NOMO-1 treated with DMSO at 0.1 percent for 48 hours (cell line): ENCODE measurements around the gene ICAM1.

Source experiments
- DNase-seq: peaks from one replicate; lab custom pipeline; 2025; ENCODE audit not compliant: unreplicated experiment; lab: John Stamatoyannopoulos, UW

ICAM1 gene

DNA sequence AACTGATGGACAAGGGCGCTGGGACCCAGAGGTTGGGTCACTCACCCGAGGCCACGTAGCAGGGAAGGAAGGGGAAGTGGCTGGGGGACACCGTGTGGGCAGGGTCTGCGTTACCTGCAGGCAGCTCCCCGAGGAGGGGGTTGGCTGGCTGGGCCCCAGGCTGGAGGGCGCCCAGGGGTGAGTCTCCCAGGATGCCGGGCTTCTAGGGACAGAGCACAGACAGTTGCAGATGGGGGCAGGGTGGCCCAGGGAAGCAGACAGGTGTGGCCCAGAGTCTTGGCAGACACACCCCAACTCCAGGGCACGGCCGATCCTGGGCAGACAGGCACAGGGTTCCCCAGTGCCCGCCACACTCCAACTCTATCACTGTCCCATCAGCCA is 50.5 kb downstream of the ICAM1 start:
- DNase-seq = no peak

GRCh38 chr19:10321874-10322835 is 51.2 kb downstream of the ICAM1 start:
- no peak for DNase-seq

DNA sequence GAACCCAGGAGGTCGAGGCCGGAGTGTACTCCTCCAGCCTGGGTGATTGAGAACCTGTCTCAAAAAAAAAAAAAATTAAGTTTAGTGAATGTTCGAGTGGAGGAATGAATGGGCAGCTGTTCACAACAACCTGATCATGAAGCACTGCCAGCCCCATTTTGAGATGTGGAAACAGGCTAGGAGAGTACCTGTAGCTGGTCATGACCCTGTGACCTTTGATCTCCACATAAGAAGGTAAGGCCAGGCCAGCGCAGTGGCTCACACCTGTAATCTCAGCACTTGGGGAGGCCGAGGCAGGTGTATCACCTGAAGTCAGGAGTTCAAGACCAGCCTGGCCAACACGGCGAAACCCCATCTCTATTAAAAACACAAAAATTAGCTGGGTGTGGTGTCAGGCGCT is 54.8 kb downstream of the ICAM1 start:
- DNase-seq = no peak

- no peak for DNase-seq
These were observed 56.9 kb downstream of the ICAM1 start for GRCh38 chr19:10327793-10328192.

DNA sequence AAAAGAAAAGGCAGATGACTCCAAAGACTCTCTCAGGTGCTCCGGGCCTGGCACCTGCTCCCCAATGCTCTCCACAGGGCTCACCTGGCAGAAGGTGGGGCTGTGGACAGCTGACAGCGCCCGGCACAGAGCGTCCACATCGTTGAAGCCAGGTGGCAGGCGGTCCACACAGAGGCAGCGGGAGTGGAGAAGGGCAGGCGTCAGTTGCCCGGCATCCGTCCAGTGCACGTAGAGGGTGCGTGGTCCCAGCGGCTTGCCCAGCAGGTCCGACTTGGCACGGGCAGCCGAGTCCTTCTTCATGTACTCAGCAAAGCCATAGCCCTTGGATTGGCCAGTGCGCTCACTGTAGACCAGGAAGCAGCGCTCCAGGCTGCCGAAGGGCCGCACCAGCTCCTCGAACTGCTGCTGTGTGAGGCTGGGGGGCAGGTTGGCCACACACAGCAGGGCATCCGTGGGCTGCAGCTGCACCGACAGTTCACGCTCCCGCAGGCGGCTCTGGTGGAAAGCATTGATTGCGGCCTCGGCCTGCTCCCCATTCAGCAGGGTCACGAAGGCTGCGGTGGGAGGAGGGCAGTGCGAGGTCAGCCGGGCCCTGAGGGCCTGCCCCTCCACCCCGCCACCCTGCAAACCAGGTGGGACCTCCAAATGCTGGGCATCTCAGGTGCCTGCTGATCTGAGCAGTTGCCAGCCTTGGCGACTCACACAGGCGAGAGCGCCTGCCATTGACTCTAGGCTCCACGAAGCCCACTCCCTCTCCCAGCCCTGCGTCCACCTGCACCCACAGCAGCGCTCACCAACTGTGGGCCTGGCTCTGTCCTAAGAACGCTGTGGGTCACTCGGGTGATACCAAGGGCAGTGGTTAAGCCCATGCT is 57.9 kb downstream of the ICAM1 start:
- no peak for DNase-seq

DNA sequence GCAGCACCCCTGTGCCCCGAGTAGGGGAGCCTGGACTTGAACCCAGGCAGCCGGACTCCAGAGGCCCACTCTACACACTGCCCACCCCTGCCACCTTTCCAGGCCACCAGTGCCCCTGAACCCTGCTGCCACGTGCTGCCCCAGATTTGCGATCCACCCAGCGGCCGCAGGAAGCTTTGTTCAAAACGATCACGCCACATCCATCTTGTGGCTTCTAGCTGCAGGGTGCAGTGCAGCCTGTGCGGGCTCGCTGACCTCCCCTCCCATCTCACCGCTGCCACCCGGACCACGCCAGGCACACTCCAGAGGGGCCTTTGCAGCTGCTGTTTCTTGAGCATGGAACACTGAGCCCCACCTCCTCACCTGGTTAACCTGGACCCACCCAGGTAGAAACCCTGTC is 58.6 kb downstream of the ICAM1 start:
- no peak for DNase-seq

DNA sequence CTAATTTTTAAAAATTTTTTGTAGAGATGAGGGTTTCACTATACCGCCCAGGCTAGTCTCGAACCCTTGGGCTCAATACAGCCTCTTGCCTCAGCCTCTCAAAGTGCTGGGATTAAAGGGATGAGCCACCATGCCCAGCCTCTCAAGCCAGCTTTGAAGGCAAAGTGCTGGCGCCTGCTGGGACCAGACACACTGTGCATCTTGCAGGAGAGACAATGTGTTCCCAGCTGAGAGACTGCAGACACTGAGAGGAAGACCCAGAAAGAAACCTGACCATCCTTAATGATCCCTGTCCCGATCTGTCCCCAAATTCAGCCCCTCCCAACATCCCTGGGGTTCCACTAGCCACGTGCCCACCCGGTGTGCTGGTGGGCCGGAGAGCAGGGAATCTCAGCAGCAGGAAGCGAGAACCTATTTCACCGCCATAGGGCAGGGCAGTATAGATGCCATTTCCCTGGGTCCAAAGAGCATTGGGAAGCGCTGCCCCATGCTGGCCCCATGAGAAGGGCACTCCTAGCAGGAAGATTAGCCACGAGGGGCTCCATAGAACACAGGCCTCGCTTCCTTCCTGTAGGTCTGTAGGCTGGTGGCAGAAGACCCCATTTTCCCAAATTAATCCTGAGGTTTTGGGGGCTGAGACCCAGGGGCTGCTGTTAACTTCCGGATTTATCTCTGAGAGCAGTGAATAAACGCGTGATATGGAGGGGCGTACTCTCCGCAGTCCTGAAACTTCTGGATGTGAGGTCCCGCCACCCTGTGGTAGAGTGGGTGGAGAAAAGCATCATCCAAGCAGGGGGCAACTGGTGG is 61.4 kb downstream of the ICAM1 start:
- DNase-seq = no peak

GRCh38 chr19:10332965-10333757 is 62.2 kb downstream of the ICAM1 start, which contains the start of gene RAVER1:
TSS of gene RAVER1 (minus strand) at chr19:10333529. CDS start at chr19:10333507, 22 bp downstream.
- DNase-seq = peak; percentile 95

DNA sequence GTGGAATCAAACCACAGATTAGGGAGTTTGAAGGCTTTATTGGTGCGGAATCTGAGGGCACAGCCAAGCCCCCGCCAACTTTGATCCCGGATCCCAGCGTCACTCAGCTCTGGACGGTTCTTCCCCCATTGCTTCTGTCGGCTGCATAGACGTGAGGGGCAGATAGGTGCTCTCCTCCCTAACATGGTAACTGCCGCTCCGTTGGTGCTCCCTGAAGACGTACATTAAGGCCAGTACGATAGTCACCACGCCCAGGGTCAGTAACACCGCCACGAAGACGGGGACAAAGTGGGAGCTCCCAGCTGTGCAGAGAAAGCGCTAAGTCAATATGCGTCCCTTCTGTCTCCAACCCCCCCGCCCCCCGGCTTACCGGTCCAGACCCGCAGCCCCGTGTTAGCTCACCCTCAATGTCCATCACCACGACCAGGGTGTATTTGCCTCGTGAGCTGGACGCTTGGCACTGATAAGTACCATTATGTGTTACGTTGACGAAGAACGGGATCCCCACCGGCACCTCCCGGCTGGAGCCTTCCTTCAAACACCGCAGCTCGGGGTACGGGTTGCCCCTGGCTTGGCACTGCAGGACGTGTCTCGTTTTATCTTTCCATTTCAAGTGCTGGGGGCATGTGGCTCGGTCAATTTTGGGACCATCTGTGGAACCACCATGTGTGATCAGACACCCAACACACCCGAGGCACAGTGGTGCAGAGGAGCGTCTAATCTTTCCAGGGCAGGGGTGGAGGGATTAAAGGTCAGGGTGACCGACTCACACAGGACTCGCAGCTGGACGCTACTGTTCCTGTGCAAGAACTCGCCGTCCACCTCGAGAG is 63.1 kb downstream of the ICAM1 start:
- DNase-seq = no peak

DNA sequence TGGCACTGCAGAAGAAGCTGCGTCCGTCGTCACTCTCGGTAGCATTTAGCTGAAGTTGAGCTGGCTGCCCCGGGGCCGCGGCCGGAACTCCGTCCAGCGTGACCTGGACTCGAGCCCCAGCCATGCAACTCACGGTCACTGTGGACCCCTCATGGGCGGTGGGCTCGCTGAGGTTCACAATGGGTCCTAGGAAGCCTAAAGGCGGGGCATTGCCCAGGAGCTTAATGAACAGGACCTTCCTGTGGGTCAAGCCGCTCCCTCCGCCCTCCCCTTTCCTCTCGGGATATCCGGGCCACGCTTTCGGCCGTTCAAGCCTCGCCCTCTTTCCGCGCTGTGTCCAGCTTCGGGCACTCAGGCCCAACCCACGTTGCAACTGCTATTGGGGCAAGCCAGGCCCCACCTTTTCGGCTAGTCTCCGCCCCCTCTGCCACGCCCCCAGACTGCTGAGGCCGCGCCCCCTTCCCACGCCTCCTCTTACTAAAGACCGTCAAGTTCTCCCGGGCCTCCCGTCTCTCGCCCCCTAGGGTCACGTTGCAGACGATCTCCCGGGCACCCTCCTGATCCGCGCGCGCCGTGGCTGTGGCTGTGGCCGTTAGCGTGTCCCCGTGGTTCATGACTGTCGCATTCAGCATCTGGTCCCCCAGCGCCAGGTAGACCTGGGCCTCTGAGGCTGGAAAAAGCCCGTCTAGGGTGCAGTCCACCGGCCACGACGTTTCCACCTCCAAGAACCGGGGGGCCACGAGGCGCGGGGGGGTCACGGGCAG is 63.9 kb downstream of the ICAM1 start:
- peak; percentile 86 for DNase-seq

GRCh38 chr19:10335352-10335985 is 64.5 kb downstream of the ICAM1 start:
- DNase-seq = no peak
